IPS-18a (cell line): ENCODE results near the gene ZNF664.

ENCODE experiments used
- H3K27ac ChIP-seq: one replicate; pipeline ENCODE4 v1.5.1; 2013; ENCODE audit warnings: low read length
- H3K27me3 ChIP-seq: one replicate; pipeline ENCODE4 v1.6.1; 2013; ENCODE audit warnings: mild to moderate bottlenecking, low read length; ENCODE audit not compliant: control insufficient read depth, insufficient read depth
- H3K36me3 ChIP-seq: one replicate; pipeline ENCODE4 v1.6.1; 2013; ENCODE audit warnings: low read depth, low read length; ENCODE audit not compliant: control insufficient read depth
- H3K4me1 ChIP-seq: one replicate; pipeline ENCODE4 v1.6.1; 2013; ENCODE audit warnings: low read depth, low read length; ENCODE audit not compliant: control insufficient read depth
- H3K4me3 ChIP-seq: one replicate; pipeline ENCODE4 v1.5.1; 2013; ENCODE audit warnings: low read length
- H3K9ac ChIP-seq: one replicate; pipeline ENCODE4 v1.6.1; 2013; ENCODE audit warnings: mild to moderate bottlenecking, low read length, moderate library complexity
- H3K9me3 ChIP-seq: one replicate; pipeline ENCODE4 v1.6.1; 2013; ENCODE audit warnings: low read depth, low read length; ENCODE audit not compliant: control insufficient read depth

Gene ZNF664

GRCh38 chr12:123963821-123964220, 9.2 kb upstream of the ZNF664 start:
- peaks cover 98% of the 10 kb centered on the region for H3K27me3 ChIP-seq
- no peak overlapping the region for H3K4me3 ChIP-seq
- no peaks in the 10 kb centered on the region for H3K36me3 ChIP-seq
- H3K9me3 ChIP-seq = no peaks in the 10 kb centered on the region
- H3K27ac ChIP-seq = no peak overlapping the region
- H3K4me1 ChIP-seq = no peaks in the 10 kb centered on the region
- H3K9ac ChIP-seq = no peak overlapping the region

GRCh38 chr12:123965382-123965781, 7.6 kb upstream of the ZNF664 start:
- Histone ChIP-seq H3K27me3 (peaks cover 100% of the 10 kb centered on the region), H3K9me3 (no peaks in the 10 kb centered on the region), H3K36me3 (no peaks in the 10 kb centered on the region), H3K27ac (no peak overlapping the region), H3K4me1 (no peaks in the 10 kb centered on the region), H3K4me3 (no peak overlapping the region), H3K9ac (no peak overlapping the region)

- Histone ChIP-seq H3K4me3 (no peak overlapping the region), H3K36me3 (no peaks in the 10 kb centered on the region), H3K9me3 (no peaks in the 10 kb centered on the region), H3K27me3 (peaks cover 100% of the 10 kb centered on the region), H3K9ac (no peak overlapping the region), H3K4me1 (peaks cover 6% of the 10 kb centered on the region), H3K27ac (no peak overlapping the region)
Observed at GRCh38 chr12:123966596-123966995, 6.4 kb upstream of the ZNF664 start.

- no peaks in the 10 kb centered on the region for H3K36me3 ChIP-seq
- H3K27me3 ChIP-seq = peaks cover 97% of the 10 kb centered on the region
- H3K9me3 ChIP-seq = no peaks in the 10 kb centered on the region
- H3K27ac ChIP-seq = no peak overlapping the region
- no peak overlapping the region for H3K4me3 ChIP-seq
- H3K4me1 ChIP-seq = peaks cover 7% of the 10 kb centered on the region
- H3K9ac ChIP-seq = no peak overlapping the region
Observed at GRCh38 chr12:123967121-123967586, 5.9 kb upstream of the ZNF664 start.

GRCh38 chr12:123971449-123971769, 1.6 kb upstream of the ZNF664 start:
- Histone ChIP-seq H3K9me3 (no peaks in the 10 kb centered on the region), H3K9ac (no peak overlapping the region), H3K27me3 (peaks cover 81% of the 10 kb centered on the region), H3K4me3 (peak overlapping the region; percentile 44), H3K27ac (no peak overlapping the region), H3K4me1 (peaks cover 13% of the 10 kb centered on the region), H3K36me3 (peaks cover 4% of the 10 kb centered on the region)

GRCh38 chr12:123971770-123972456, 1.1 kb upstream of the ZNF664 start:
- no peaks in the 10 kb centered on the region for H3K9me3 ChIP-seq
- H3K4me1 ChIP-seq = peaks cover 13% of the 10 kb centered on the region
- H3K9ac ChIP-seq = no peak overlapping the region
- peaks cover 4% of the 10 kb centered on the region for H3K36me3 ChIP-seq
- no peak overlapping the region for H3K27ac ChIP-seq
- H3K4me3 ChIP-seq = peak overlapping the region; percentile 44
- peaks cover 77% of the 10 kb centered on the region for H3K27me3 ChIP-seq

GRCh38 chr12:123973552-123974341, 732 bp downstream of the ZNF664 start:
- Histone ChIP-seq H3K36me3 (peaks cover 4% of the 10 kb centered on the region), H3K4me1 (peaks cover 13% of the 10 kb centered on the region), H3K4me3 (peak overlapping the region; percentile 86), H3K9ac (peak overlapping the region; percentile 75), H3K9me3 (no peaks in the 10 kb centered on the region), H3K27ac (no peak overlapping the region), H3K27me3 (peaks cover 58% of the 10 kb centered on the region)

GRCh38 chr12:123976227-123976826, 3.3 kb downstream of the ZNF664 start:
- no peak overlapping the region for H3K27ac ChIP-seq
- H3K4me1 ChIP-seq = peaks cover 10% of the 10 kb centered on the region
- H3K27me3 ChIP-seq = peaks cover 32% of the 10 kb centered on the region
- no peaks in the 10 kb centered on the region for H3K9me3 ChIP-seq
- H3K9ac ChIP-seq = no peak overlapping the region
- H3K4me3 ChIP-seq = no peak overlapping the region
- H3K36me3 ChIP-seq = peaks cover 4% of the 10 kb centered on the region

- no peak overlapping the region for H3K27ac ChIP-seq
- peaks cover 19% of the 10 kb centered on the region for H3K27me3 ChIP-seq
- no peak overlapping the region for H3K9ac ChIP-seq
- H3K4me1 ChIP-seq = peaks cover 4% of the 10 kb centered on the region
- no peak overlapping the region for H3K4me3 ChIP-seq
- peaks cover 4% of the 10 kb centered on the region for H3K36me3 ChIP-seq
- no peaks in the 10 kb centered on the region for H3K9me3 ChIP-seq
Observed at GRCh38 chr12:123979566-123979965, 6.6 kb downstream of the ZNF664 start.

GRCh38 chr12:123982269-123982668, 9.3 kb downstream of the ZNF664 start:
- Histone ChIP-seq H3K4me3 (no peak overlapping the region), H3K9ac (no peak overlapping the region), H3K4me1 (no peaks in the 10 kb centered on the region), H3K27ac (no peak overlapping the region), H3K9me3 (no peaks in the 10 kb centered on the region), H3K36me3 (no peaks in the 10 kb centered on the region), H3K27me3 (no peaks in the 10 kb centered on the region)

- no peak overlapping the region for H3K9ac ChIP-seq
- no peaks in the 10 kb centered on the region for H3K9me3 ChIP-seq
- no peaks in the 10 kb centered on the region for H3K36me3 ChIP-seq
- H3K27ac ChIP-seq = no peak overlapping the region
- no peak overlapping the region for H3K4me3 ChIP-seq
- H3K27me3 ChIP-seq = no peaks in the 10 kb centered on the region
- H3K4me1 ChIP-seq = no peaks in the 10 kb centered on the region
Observed at GRCh38 chr12:123983822-123984485, 10.9 kb downstream of the ZNF664 start.
